SK-N-SH (cell line): ENCODE data around the gene MAP4K4. TPM values are rescaled to one million over a fixed set of nuclear protein-coding genes. Genes with fewer than 3 reads are reported as not detected.

Experiments
- CTCF ChIA-PET: fragments of 300-600, 350-600 bp; formaldehyde crosslinking; extraction: SDS; loops from one replicate; lab custom pipeline; 2021; lab: Yijun Ruan, JAX
- POLR2A ChIA-PET: fragments of 350-600 bp; sonication (Branson Sonifier 250); formaldehyde crosslinking; extraction: SDS; loops from one replicate; lab custom pipeline; 2020; ENCODE audit warnings: antibody characterized with exemption, inconsistent platforms; lab: Yijun Ruan, JAX
- DNase-seq: peaks from one replicate; pipeline ENCODE4 v3.0.0; 2012
- H2AFZ ChIP-seq: fragments of 200-600 bp; sonication (generic); 2 replicates; pipeline ENCODE4 v1.8.1; 2016; ENCODE audit warnings: antibody characterized with exemption, mild to moderate bottlenecking, low read depth
- H3F3A ChIP-seq: fragments of 200-600 bp; sonication (generic); replicated peaks from 2 replicates; pipeline ENCODE3; 2016; ENCODE audit warnings: antibody characterized with exemption, mild to moderate bottlenecking; ENCODE audit not compliant: insufficient read depth
- H3K27ac ChIP-seq, 2 experiments: fragments of 200-500 bp in 1 of 2; fragments of 200-600 bp in 1 of 2; sonication (Bioruptor generic) in 1 of 2; sonication (generic), shearing (Covaris generic) in 1 of 2; 2 replicates each; pipeline versions ENCODE4 v1.5.1 to v1.6.1; 2014 to 2016; ENCODE audit warnings: low read depth in 2 of 2, inconsistent platforms in 1 of 2, low read length in 1 of 2, mild to moderate bottlenecking in 1 of 2, mixed read lengths in 1 of 2
- H3K27me3 ChIP-seq: fragments of 200-600 bp; sonication (generic), shearing (Covaris generic); 2 replicates; pipeline ENCODE4 v1.6.1; 2016; ENCODE audit warnings: mixed run types; ENCODE audit not compliant: insufficient read depth
- H3K36me3 ChIP-seq, 2 experiments: fragments of 200-500 bp in 1 of 2; fragments of 200-600 bp in 1 of 2; sonication (Bioruptor generic) in 1 of 2; sonication (generic) in 1 of 2; replicated peaks in 1 of 2; 2 replicates each; pipeline versions ENCODE3 to v1.5.1; 2014 to 2016; ENCODE audit warnings: low read length in 1 of 2, mild to moderate bottlenecking in 1 of 2; ENCODE audit not compliant: insufficient read depth in 2 of 2, control insufficient read depth in 1 of 2
- H3K4me1 ChIP-seq, 2 experiments: fragments of 200-500 bp in 1 of 2; fragments of 200-600 bp in 1 of 2; sonication (Bioruptor generic) in 1 of 2; sonication (generic), shearing (Covaris generic) in 1 of 2; 2 replicates each; pipeline versions ENCODE4 v1.5.1 to v1.6.1; 2014 to 2016; ENCODE audit warnings: low read depth in 1 of 2, low read length in 1 of 2, mixed run types in 1 of 2; ENCODE audit not compliant: insufficient read depth in 2 of 2, control insufficient read depth in 1 of 2
- H3K4me2 ChIP-seq: fragments of 200-600 bp; sonication (generic), shearing (Covaris generic); 2 replicates; pipeline ENCODE4 v1.6.1; 2017; ENCODE audit warnings: mixed run types
- H3K4me3 ChIP-seq, 2 experiments: fragments of 200-500 bp in 1 of 2; fragments of 200-600 bp in 1 of 2; sonication (Bioruptor generic) in 1 of 2; sonication (generic), shearing (Covaris generic) in 1 of 2; 2 replicates each; pipeline versions ENCODE4 v1.5.1 to v1.8.1; 2014 to 2016; ENCODE audit warnings: low read depth in 2 of 2, inconsistent platforms in 1 of 2, low read length in 1 of 2, mild to moderate bottlenecking in 1 of 2, mixed read lengths in 1 of 2, moderate library complexity in 1 of 2
- H3K79me2 ChIP-seq: fragments of 200-600 bp; sonication (generic); 2 replicates; pipeline ENCODE4 v1.8.1; 2017; ENCODE audit warnings: mild to moderate bottlenecking; ENCODE audit not compliant: insufficient read depth
- H3K9ac ChIP-seq: fragments of 200-600 bp; sonication (generic); 2 replicates; pipeline ENCODE4 v1.6.1; 2017; ENCODE audit warnings: mixed run types
- H3K9me2 ChIP-seq: fragments of 200-600 bp; sonication (generic); 2 replicates; pipeline ENCODE4 v1.6.1; 2017; ENCODE audit warnings: mixed run types
- H3K9me3 ChIP-seq: fragments of 200-600 bp; sonication (generic); 2 replicates; pipeline ENCODE4 v1.6.1; 2017; ENCODE audit warnings: mixed run types, mild to moderate bottlenecking, moderate library complexity
- H4K20me1 ChIP-seq: fragments of 200-600 bp; sonication (generic); 2 replicates; pipeline ENCODE4 v1.6.1; 2017; ENCODE audit warnings: mild to moderate bottlenecking, mixed run types; ENCODE audit not compliant: insufficient read depth
- FOSL2 ChIP-seq: IDR thresholded peaks from 2 replicates; pipeline ENCODE4 v1.4.0; 2012; ENCODE audit warnings: low read depth, mild to moderate bottlenecking, moderate library complexity, borderline replicate concordance
- FOXM1 ChIP-seq: IDR thresholded peaks from 2 replicates; pipeline ENCODE4 v1.4.0; 2012; ENCODE audit warnings: low read depth, mild to moderate bottlenecking
- GABPA ChIP-seq: IDR thresholded peaks from 2 replicates; pipeline ENCODE4 v1.4.0; 2012; ENCODE audit warnings: low read depth, mild to moderate bottlenecking
- GATA2 ChIP-seq: sonication (generic); formaldehyde crosslinking; IDR thresholded peaks from 2 replicates; pipeline ENCODE4 v1.5.0; 2020; ENCODE audit warnings: mild to moderate bottlenecking, missing genetic modification reagents
- IRF3 ChIP-seq: fragments of 150-350 bp; IDR thresholded peaks from 2 replicates; pipeline ENCODE4 v1.6.1; 2016; ENCODE audit warnings: mild to moderate bottlenecking, low read depth, low read length
- JUND ChIP-seq: IDR thresholded peaks from 2 replicates; pipeline ENCODE4 v1.4.0; 2012
- MEF2A ChIP-seq: IDR thresholded peaks from 2 replicates; pipeline ENCODE4 v1.4.0; 2012; ENCODE audit warnings: low read depth, borderline replicate concordance
- MXI1 ChIP-seq: IDR thresholded peaks from 2 replicates; pipeline ENCODE4 v1.6.1; 2012; ENCODE audit warnings: mild to moderate bottlenecking, low read depth, low read length, improper control_type of control experiment
- NFIC ChIP-seq: IDR thresholded peaks from 2 replicates; pipeline ENCODE4 v1.4.0; 2012; ENCODE audit warnings: borderline replicate concordance
- NRF1 ChIP-seq: IDR thresholded peaks from 2 replicates; pipeline ENCODE4 v1.6.1; 2012; ENCODE audit warnings: low read depth, mild to moderate bottlenecking, low read length
- PBX3 ChIP-seq: IDR thresholded peaks from 2 replicates; pipeline ENCODE4; 2012
- RXRA ChIP-seq: IDR thresholded peaks from 2 replicates; pipeline ENCODE4 v1.4.0; 2012; ENCODE audit warnings: low read depth, mild to moderate bottlenecking, borderline replicate concordance
- TAF1 ChIP-seq: IDR thresholded peaks from 2 replicates; pipeline ENCODE4 v1.6.1; 2012; ENCODE audit warnings: low read depth, mild to moderate bottlenecking, low read length, moderate library complexity, borderline replicate concordance
- TEAD4 ChIP-seq: IDR thresholded peaks from 2 replicates; pipeline ENCODE4 v1.4.0; 2012; ENCODE audit warnings: mild to moderate bottlenecking, borderline replicate concordance; ENCODE audit not compliant: insufficient read depth
- USF1 ChIP-seq: IDR thresholded peaks from 2 replicates; pipeline ENCODE4 v1.4.0; 2012; ENCODE audit warnings: low read depth, borderline replicate concordance
- YY1 ChIP-seq: IDR thresholded peaks from 2 replicates; pipeline ENCODE4 v1.4.0; 2012; ENCODE audit warnings: low read depth, mild to moderate bottlenecking
- ZBTB33 ChIP-seq: IDR thresholded peaks from 2 replicates; pipeline ENCODE4 v1.4.0; 2012; ENCODE audit warnings: low read depth, borderline replicate concordance
- WGBS: methylation state at CpG from one replicate; pipeline ENCODE4 v1.1.6; 2017; ENCODE audit warnings: low lambda C conversion rate; 5-methylcytosine and 5-hydroxymethylcytosine counted together
- polyA plus RNA-seq, 3 experiments: library from polyadenylated mRNA; depleted of rRNA; stranded (reverse); fragments of >200 nt; gene quantifications; 2 replicates each; pipeline ENCODE4 v1.2.3, GENCODE V29; 2012

Gene MAP4K4
- polyA plus RNA-seq, 1 of the 3 experiments (the other 2 are of a cell fraction): 72.9 TPM

GRCh38 chr2:101807242-101807641 lies 109.7 kb downstream of the MAP4K4 start (continued):
- no peak for TF ChIP-seq ZBTB33
- no peak for TF ChIP-seq IRF3
- no peak for TF ChIP-seq MEF2A
- no peak for TF ChIP-seq NFIC
- no peak for TF ChIP-seq FOSL2
- TF ChIP-seq NRF1: no peak
- no peak for TF ChIP-seq GABPA
- TF ChIP-seq FOXM1: no peak
- TF ChIP-seq RXRA: no peak
- TF ChIP-seq TEAD4: no peak
- TF ChIP-seq MXI1: no peak

- H3K79me2 ChIP-seq: peaks cover 100% of the 10 kb centered on the region
- WGBS: 96% methylated on average over 6 of the region's 6 CpGs
- no peaks in the 10 kb centered on the region for H3K27me3 ChIP-seq
- H3F3A ChIP-seq: peaks cover 30% of the 10 kb centered on the region
- H3K36me3 ChIP-seq: no peaks in the 10 kb centered on the region
- no peak for DNase-seq
- POLR2A ChIA-PET: no interaction called here
- H3K4me3 ChIP-seq: no peak overlapping the region
- no peak overlapping the region for H3K4me2 ChIP-seq
- H3K9me2 ChIP-seq: no peaks in the 10 kb centered on the region
- TF ChIP-seq NRF1: no peak
- no peak for TF ChIP-seq MEF2A
- TF ChIP-seq MXI1: no peak
- no peak for TF ChIP-seq JUND
- TF ChIP-seq USF1: no peak
- no peak for TF ChIP-seq TAF1
- TF ChIP-seq PBX3: no peak
- TF ChIP-seq YY1: no peak
- no peak for TF ChIP-seq GATA2
- no peak for TF ChIP-seq NFIC
- TF ChIP-seq FOXM1: no peak
- TF ChIP-seq IRF3: no peak
- CTCF ChIA-PET: interaction anchor here (2.0 to 2.4 kb wide), 2 partner anchors 14 to 23 kb away, joined by 9 to 14 read pairs; no protein-coding TSS in a partner anchor
- no peak overlapping the region for H2AFZ ChIP-seq
- H3K9me3 ChIP-seq: no peaks in the 10 kb centered on the region
- H3K27ac ChIP-seq: peak overlapping the region; percentile 51 to 95; a peak in 3 of 4 replicates
- H4K20me1 ChIP-seq: peaks cover 88% of the 10 kb centered on the region
- H3K4me1 ChIP-seq: peaks cover 58 to 61% of the 10 kb centered on the region in 2 experiments
- H3K9ac ChIP-seq: no peak overlapping the region
Observed at GRCh38 chr2:101808006-101808562, 110.6 kb downstream of the MAP4K4 start.
